HG03457 (cell line): ENCODE results near the gene SLC22A15.
"Not testable (repeated sequence)": the region's sequence is repeated elsewhere in the genome, so short reads cannot be mapped to it uniquely, and the experiment has no call there.

Source experiments
- ATAC-seq: cut with Tn5 transposase; IDR thresholded peaks from one replicate; pipeline ENCODE4 v1.9.1; 2021; ENCODE audit warnings: moderate number of reproducible peaks; ENCODE audit not compliant: unreplicated experiment

The SLC22A15 gene

DNA sequence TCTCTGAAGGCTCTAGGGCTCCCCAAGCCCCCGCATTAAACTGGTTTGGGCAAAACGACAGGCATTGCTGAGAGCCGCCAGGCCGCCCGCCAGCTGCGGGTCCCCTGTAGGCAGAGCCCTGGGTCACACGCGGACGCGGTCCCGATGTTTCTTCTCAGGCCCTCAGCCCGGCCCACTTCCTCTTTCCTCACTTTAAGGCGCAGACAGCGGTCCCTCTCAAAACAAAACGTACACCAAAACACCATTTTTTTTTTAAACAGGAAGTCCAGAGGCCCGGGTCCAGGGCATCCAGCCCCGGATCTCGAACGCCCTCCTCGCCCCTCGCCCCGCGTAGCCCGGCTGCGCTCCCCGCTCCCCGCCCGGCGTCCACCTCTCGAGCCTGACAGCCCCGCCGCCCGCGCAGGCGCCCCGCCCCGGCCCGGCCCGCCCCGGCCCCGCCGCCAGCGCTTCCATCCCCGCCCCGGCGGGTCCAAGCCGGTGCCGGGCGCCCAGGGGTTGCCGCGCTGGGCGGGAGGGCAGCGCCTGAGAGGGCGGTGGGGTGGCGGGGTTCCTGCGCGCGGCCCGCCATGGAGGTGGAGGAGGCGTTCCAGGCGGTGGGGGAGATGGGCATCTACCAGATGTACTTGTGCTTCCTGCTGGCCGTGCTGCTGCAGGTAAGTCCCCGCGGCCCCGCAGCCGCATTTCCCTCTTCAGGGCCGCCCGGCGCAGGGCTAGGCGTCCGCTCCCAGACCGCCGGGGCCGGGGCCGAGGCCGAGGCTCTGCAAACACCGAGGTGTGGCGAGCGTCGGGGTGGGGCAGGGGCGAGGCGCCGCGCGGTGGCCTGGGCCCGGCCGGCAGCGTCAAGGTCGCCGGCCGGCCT is at the start of gene SLC22A15:
TSS of gene SLC22A15 (plus strand) at position 452 of the 859 bp plus-strand sequence. CDS start at position 567, 115 bp downstream.
- ATAC-seq = peak; percentile 69

DNA sequence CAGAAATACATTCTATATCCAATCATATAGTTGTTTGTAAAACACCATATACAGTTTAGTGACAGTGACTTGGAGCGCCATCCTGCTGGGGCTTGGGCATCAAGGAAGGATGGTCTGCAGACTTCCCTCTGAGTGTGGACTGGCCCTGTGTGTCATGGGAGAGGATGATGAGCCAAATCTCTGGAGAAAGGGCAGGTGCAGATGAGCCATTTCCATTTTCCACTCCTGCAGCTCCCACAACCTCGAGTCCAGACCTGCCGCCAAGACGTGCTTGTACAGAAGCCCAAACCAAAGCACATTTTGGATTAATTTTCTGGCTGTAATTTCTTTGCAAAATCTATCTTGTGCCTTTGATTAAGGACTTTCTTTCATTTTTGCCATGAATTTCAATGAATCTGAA is 48.3 kb upstream of the SLC22A15 start:
- no peak for ATAC-seq

DNA sequence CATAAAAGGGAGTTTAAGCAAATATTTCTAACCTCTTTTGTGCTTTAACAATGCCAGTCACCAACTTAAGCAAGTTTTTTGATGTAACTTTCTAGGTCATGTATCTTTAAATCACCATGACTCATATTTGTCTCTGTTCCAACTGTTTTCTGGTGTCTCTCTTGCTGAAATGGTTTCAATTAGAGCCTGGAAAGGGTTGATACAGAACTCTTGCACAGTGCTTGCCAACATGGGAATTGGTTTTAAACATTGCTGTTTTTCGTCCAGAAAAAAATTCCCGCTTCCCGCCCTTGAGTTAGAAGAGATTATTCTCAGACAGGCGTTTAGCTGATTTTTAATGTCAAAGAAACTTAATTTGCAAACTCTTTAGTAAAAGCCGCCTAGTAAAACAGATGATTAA is 46.4 kb upstream of the SLC22A15 start:
- ATAC-seq = no peak

DNA sequence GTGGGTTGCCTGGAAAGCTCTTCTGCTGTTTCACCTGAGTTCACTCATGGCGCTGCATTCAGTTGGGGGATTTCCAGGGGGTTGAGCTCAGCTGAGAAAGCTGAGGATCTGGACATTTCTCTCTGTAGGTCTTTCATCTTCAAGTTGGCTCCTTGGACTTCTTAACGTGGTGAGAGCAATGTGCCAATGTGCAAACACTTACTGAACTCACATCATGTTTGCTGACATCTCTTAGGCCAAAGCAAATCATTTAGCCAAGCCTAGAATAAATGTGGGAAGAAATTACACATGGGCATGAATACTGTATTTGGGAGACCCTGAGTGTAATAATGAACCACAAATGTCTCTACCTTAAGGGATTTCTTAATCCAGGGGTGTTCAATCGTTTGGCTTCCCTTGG is 42.7 kb upstream of the SLC22A15 start:
- ATAC-seq = no peak

DNA sequence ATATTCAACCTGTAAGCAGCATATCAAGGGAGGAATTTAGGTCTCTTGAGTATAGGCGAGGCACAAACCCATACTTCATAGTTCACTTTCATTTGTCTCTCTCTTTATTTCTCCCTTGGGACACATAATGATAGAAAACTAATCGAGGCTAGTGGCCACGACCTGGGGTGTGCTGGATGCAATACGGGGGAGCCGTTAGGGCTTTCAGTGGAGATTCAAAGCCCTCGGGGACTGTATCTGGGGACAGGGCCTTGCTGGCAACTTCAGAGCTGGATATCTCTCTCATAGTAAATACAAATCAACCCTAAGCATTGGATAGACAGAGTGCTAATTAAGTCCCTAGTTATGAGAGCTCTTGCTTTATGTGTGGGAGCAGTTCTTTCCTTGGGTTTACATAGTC is 36.9 kb upstream of the SLC22A15 start:
- ATAC-seq = no peak

DNA sequence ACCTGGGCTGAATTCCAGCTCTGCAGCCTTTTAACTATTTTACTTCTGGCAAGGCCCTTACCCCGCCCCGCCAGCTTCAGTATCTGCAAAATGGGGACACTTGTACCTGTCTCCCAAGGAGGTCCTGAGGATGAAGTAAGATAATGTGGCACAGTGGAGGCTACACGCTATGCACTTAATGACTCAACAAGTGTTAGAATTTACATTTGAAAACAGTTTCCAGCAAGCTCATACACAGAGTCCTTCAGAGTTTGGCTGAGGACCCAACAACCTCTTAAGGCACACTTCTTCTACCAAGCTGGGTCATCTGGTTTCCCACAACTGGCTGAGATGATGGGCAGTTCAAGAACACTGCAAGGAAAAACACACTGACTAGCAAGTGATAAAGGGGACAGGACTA is 30.2 kb upstream of the SLC22A15 start:
- no peak for ATAC-seq

DNA sequence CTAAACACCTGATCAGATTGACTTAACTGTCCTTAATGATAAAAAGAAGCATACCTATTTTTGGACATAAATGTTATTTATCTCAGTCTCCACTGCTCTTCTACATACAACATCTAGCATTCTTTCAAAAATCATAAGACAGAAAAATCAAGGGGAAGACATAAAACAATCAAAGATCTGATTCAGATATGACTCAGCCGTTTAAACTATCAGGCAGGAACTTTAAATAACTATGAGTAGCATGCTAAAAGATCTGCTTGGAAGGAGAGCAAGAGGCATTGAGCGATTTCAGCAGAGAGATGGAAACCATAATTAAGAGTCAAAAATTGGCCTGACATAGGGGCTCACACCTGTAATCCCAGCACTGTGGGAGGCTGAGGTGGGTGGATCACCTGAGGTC is 27.2 kb upstream of the SLC22A15 start:
- ATAC-seq = no peak

DNA sequence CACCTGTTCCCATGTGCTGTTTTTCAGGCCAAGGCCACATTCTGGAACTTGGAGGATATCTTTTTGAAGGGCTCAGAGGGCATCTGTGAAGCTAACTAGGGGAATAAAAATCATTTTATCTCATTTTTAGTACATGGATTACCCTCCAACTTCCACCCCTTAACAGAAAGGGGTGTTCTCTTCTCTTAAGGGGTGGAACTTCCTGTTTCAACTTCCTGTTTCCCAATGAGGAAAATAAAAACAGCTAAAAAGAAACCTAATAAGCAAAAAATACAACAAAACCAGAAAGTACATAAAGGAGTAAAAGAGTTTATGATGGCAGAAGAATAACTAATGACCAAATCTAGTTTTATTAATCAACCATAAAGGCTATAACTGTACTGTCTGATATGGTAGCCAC is 24.8 kb upstream of the SLC22A15 start:
- no peak for ATAC-seq

DNA sequence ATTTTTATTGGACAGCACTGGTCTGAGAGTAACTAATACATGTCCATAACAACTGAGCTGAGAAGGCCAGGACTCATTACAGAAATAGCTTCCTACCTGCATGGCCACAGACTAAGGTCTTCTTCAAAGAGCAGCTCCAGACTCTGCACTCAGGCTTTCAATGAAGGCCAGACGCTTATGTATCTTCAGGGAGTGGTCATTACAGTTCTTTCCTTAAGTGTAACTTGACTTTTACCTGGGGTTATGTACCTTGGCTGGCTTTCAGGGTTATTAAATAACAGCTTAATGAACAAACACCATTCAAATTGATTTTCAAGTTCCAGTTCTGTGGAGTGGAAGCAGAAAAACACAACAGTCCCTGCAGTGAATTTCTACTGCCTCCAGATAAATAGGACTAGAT is 23.8 kb upstream of the SLC22A15 start:
- ATAC-seq = no peak

DNA sequence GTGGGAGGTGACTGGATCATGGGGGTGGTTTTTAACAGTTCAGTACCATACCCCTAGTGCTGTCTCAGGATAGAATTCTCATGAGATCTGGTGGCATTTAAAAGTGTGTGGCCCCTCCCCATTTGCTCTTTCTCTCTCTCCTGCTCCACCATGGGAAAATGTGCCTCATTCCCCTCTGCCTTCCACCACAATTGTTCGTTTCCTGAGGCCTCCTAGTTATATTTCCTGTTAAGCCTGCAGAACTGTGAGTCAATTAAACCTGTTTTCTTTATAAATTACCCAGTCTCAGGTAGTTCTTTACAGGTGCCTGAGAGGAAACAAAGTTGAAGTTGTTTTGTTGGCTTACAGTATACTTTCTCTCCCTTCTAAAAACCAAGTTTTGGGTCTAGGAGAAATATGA is 23.1 kb upstream of the SLC22A15 start:
- ATAC-seq = no peak

DNA sequence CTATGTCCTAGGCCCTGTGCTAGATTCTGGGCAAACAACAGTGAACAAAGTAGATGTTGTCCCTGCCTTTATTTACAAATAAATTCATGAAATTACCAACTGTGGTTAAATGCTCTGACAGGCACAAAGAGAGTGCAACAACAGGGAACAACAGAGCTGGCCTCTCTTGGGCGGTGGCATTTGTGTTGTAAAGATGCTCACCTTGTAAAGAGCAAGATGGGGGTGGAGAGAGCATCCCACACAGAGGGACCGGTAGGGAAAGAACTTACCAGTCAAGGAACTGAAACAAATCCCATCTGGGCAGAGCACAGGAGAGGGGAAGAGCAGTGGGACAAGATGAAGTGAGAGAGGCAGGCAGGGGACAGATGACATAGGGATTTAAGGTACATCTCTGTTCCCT is 21.6 kb upstream of the SLC22A15 start:
- no peak for ATAC-seq

DNA sequence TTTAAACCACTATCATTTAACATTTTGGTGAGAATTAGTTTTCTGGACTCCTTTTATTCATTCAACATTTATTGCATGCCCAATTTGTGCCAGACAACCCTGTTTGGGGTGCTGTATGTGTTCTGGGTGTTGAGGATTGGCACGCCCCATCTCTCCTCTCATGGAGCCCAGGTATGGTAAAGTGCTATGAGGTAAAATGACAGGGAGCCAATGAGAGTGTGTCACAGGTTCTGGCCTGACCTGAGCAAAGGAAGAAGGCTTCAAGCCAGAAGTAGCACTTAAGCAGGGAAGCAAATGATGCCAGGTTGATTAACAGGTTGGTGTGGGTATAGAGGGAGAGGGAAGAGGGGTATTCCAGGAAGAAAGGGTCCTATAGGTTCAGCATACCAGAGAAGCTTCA is 21.1 kb upstream of the SLC22A15 start:
- no peak for ATAC-seq

DNA sequence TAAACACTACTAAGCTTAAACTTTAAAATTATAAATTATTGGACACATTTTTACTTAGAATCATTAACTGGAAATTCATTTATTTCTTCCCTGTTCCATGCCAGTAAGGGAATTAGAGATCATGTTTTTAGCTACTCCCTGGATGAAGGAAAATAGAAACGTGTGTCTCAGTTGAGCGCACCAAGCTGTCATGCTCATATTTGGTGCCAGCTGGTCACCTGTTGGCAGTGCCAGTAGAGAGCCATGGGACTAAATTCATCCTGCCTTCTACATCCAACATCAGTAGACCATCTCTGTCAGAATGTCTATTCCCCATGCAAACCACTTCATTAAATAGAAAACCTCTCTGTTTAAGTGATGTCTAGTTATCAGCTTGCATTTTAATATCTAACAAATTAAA is 17.4 kb upstream of the SLC22A15 start:
- no peak for ATAC-seq

DNA sequence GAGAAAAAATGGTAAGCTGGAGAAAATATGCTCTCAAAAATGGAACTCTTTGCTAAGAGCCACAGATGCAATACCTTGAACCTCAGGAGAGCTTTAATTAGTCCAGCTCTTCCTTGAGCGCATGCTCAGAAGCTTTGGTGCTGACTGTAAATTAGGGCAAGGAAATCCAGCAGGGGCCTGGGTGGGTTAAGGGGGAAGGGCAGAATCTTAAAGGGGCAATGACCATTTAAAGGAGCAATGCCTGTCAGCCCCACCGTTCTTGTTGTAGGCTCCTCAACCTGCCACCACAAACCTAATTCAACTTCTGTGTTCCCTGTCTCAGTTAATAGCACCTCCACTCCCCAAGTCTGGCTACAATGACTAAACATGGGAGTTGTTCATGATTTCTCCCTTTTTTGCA is 6.8 kb upstream of the SLC22A15 start:
- ATAC-seq = no peak

DNA sequence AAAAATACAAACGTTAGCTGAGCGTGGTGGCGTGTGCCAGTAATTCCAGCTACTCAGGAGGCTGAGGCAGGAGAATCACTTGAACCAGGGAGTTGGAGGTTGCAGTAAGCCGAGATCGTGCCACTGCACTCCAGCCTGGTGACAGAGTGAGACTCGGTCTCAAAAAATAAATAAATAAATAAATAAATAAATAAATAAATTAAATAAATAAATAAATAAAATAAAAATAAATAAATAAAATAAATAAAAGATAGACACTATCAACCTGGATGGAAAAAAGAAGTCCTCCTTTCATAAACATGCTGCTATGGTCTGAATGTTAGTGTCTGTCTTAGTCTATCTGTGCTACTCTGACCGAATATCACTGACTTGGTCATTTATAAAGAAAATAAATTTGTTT is 4.5 kb upstream of the SLC22A15 start:
- ATAC-seq = not testable (repeated sequence)

DNA sequence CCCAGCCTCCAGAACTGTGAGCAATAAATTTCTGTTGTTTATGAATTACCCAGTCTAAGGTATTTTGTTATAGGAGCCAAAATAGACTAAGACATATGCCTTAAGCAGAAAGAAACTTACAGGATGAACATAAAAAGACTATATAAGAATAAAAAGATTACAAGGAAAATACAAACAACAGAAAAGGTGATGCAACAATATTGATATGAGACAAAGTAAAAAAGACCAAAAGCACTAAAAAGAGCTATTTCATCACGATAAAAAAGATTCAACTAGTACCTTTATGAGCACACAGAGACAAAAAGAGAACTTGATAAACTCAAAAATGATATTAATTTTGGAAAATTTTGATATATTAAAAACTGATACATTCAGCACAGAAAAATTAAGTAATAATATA is 3.2 kb upstream of the SLC22A15 start:
- no peak for ATAC-seq

DNA sequence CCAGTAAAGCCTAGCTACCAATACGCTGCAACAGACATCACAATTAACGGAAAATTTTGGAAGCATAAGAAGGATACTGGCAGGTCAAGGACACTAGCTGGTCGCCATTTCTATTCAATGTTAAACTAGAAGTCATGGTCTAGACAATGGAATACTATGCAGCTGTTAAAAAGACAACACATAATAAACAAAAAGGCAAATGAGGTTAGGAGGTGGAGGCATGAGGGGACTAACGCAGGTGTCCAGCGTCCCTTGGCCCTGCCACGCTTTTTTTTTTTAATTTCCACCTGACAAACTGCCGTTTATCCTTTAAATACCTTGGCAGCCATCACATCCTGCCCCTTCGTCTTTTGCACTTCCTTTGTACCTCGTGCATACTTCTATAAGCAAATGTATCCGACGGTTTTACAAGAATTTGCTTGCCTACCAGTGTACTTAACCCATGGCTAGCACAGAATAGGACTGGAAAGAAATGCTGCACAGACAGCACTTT is 698 bp upstream of the SLC22A15 start:
- ATAC-seq = no peak

DNA sequence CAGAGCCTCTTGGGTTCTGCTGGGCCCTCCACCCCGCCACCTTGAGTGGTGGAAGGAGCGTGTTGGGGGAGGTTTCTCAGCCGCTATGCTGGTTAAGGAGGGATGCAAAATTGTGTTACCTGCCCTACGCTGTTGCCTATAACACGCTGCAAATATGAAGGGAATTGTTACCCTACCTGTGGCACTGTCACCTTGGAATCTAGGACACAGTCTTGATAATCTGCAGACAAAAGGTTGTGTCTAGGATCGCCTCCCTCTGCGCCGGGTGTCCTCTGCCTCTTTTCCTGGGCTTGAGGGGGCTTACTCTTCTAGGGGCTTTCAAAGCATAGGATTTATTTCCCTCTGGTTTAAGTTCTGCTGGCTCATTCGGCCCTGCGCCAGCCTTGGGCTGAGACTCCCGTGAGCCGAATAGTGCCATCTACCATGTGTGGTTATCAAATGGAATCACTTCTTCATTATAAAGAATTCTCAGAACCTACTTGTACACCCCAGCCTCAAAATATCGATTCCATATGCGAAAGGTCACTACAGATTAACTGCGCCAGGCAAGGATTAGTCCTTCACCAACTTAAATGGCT is 697 bp downstream of the SLC22A15 start:
- no peak for ATAC-seq

DNA sequence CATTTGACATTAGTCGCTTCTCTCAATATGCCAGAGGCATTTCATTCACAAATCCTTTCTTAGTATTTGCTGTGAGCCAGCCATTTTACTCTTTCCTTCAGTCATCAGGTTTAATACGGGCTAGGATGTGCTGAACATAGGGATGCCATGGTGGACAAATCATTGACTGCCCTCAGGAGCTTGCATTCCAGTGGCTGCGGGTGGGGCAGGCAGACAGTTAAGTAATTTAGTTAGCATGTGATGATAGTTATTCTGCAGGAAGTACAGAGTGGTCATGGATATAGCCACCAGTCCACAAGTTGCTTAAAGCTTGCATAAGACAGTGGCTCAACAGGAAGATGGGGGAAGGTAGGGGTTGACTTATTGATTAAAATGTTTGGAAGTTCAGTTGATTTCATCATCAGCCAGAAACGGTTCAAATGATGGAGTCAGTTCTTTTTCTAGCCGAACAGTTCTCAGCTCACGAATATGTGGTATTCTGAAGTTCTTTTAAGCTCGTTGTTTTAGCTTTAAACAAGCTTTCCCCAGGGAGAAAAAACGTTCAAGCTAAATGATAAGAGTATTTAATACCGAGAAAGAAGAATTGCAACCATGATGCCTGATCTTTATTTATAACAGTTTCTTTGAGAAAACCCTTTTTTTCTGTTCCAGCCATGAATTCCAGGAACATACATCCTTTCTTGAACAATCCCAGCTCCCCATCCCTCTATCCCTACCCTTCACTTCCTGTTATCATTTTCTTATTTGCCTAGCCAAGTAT is 1.4 kb downstream of the SLC22A15 start:
- ATAC-seq = no peak

DNA sequence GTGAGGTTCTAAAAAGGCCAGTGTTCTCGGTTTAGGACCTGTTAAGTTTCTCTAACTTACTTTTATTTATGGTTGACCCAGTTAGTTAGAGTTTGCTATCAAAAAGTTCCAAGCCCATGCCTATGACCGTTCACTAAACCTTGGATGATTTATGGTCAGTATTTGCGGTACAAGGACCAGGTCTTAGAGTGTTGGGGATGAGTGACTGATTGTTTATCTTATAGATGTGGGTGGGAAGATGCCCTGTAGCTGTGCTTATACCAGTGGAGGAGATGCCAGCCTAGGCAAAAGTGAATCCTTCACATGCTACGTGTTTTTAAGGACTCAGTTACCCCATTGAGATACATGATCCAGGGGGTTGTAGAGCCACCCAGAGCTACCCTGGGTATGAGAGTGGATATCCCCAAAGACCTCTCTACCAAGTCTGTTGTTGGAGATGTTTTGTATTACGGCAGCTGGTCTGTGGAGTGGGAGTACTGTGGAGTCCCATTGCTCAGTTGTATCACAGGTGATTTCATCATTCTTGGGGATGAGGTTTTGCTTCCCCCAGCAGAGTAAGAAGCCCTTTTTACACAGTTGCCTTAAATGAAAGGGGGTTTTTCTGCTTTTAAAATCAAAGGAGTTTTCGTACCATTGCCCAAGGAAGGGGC is 2.1 kb downstream of the SLC22A15 start:
- no peak for ATAC-seq

DNA sequence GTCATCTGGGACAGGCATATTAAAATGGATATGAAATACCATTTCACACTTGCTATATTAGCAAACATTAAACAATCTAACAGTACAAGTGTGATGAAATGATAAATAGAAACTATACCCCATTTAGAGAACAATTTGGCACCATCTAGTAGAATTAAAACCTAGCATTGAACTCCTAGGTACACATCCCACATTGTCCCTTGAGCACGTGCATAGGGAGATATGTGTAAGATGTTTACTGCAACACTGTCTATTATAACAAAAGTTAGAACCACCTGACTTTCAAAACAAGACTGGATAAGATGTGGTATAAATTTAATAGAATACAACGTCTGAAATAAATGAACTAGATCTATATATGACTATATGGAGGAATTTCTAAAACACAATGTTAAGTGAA is 3.8 kb downstream of the SLC22A15 start:
- no peak for ATAC-seq
